ENCODE data around the gene MRPL1. TPM values are rescaled to one million over a fixed set of nuclear protein-coding genes. Genes with fewer than 3 reads are reported as not detected.

MRPL1 gene
- total and polyA plus RNA-seq, 2 of the 13 experiments (the other 11 are each of a cell fraction or from before 2014, with no cell fraction given) = 23.3 to 61.5 TPM

DNA sequence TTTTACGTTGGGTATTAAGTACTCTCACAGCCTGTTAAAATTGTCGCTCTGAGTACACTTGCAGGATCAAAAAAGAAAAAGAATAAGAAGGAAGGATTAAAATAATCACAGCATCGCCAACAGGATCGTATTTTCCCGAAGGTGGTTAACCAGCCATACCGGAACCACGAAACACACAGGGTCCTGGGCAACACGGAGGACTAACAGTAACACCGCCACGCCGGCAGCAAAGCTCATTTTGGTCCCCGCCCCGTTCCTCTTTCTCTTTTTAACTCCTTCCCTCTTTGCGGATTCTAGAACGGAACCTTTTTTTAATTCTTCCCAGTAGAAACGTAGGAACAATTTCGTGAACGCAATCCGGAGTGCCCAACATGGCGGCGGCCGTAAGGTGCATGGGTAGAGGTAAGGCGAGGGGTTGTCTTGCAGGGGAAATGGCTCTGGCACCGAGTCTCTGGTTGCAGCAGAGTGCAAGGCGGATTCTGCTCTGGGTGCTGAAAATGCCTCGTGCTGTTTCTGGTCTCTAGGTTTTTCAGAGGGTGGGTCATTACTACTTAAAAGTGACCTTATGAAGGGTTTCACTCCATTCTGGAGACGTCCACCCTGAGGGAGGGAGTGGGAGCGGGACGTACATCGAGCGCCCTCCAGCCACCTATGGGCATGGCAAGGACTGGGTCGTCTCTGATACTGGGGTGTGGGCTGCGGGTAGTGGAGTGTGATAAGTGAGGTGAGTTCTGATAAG, at the start of gene MRPL1 (continued):
- TF ChIP-seq ZNF7 (CRISPR knock-in tag; IDR thresholded peaks at IDR 0.05) (no peak), ZBTB21 (CRISPR knock-in tag; IDR thresholded peaks at IDR 0.05) (peak; percentile 71; the same call in 1 of the 2 replicates), RFX5 (IDR thresholded peaks at IDR 0.05; ENCODE audit: low read depth, low read length) (0 out of 2 replicates have a peak, but pooled peaks have one; percentile 58), TP53 (CRISPR knock-in tag; conservative IDR thresholded peaks at IDR 0.05) (peak; percentile 30; the same call in 1 of the 2 replicates), SRY (CRISPR knock-in tag; IDR thresholded peaks at IDR 0.05) (no peak), RXRB (CRISPR knock-in tag; IDR thresholded peaks at IDR 0.05; ENCODE audit: borderline replicate concordance) (peak; percentile 69)
- TF ChIP-seq, protein P1, sequence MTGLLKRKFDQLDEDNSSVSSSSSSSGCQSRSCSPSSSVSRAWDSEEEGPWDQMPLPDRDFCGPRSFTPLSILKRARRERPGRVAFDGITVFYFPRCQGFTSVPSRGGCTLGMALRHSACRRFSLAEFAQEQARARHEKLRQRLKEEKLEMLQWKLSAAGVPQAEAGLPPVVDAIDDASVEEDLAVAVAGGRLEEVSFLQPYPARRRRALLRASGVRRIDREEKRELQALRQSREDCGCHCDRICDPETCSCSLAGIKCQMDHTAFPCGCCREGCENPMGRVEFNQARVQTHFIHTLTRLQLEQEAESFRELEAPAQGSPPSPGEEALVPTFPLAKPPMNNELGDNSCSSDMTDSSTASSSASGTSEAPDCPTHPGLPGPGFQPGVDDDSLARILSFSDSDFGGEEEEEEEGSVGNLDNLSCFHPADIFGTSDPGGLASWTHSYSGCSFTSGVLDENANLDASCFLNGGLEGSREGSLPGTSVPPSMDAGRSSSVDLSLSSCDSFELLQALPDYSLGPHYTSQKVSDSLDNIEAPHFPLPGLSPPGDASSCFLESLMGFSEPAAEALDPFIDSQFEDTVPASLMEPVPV (CRISPR knock-in tag; IDR thresholded peaks at IDR 0.05) = peak; percentile 49; the same call in 1 of the 2 replicates
- TF ChIP-seq, protein P2, sequence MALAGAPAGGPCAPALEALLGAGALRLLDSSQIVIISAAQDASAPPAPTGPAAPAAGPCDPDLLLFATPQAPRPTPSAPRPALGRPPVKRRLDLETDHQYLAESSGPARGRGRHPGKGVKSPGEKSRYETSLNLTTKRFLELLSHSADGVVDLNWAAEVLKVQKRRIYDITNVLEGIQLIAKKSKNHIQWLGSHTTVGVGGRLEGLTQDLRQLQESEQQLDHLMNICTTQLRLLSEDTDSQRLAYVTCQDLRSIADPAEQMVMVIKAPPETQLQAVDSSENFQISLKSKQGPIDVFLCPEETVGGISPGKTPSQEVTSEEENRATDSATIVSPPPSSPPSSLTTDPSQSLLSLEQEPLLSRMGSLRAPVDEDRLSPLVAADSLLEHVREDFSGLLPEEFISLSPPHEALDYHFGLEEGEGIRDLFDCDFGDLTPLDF (CRISPR knock-in tag; IDR thresholded peaks at IDR 0.05) = peak; percentile 73; the same call in 1 of the 2 replicates
- TF ChIP-seq, protein P3, sequence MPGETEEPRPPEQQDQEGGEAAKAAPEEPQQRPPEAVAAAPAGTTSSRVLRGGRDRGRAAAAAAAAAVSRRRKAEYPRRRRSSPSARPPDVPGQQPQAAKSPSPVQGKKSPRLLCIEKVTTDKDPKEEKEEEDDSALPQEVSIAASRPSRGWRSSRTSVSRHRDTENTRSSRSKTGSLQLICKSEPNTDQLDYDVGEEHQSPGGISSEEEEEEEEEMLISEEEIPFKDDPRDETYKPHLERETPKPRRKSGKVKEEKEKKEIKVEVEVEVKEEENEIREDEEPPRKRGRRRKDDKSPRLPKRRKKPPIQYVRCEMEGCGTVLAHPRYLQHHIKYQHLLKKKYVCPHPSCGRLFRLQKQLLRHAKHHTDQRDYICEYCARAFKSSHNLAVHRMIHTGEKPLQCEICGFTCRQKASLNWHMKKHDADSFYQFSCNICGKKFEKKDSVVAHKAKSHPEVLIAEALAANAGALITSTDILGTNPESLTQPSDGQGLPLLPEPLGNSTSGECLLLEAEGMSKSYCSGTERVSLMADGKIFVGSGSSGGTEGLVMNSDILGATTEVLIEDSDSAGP (CRISPR knock-in tag; IDR thresholded peaks at IDR 0.05; ENCODE audit: borderline replicate concordance) = peak; percentile 72
- TF ChIP-seq, protein P4, sequence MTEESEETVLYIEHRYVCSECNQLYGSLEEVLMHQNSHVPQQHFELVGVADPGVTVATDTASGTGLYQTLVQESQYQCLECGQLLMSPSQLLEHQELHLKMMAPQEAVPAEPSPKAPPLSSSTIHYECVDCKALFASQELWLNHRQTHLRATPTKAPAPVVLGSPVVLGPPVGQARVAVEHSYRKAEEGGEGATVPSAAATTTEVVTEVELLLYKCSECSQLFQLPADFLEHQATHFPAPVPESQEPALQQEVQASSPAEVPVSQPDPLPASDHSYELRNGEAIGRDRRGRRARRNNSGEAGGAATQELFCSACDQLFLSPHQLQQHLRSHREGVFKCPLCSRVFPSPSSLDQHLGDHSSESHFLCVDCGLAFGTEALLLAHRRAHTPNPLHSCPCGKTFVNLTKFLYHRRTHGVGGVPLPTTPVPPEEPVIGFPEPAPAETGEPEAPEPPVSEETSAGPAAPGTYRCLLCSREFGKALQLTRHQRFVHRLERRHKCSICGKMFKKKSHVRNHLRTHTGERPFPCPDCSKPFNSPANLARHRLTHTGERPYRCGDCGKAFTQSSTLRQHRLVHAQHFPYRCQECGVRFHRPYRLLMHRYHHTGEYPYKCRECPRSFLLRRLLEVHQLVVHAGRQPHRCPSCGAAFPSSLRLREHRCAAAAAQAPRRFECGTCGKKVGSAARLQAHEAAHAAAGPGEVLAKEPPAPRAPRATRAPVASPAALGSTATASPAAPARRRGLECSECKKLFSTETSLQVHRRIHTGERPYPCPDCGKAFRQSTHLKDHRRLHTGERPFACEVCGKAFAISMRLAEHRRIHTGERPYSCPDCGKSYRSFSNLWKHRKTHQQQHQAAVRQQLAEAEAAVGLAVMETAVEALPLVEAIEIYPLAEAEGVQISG (CRISPR knock-in tag; IDR thresholded peaks at IDR 0.05) = peak; percentile 94
- TF ChIP-seq, protein P5, sequence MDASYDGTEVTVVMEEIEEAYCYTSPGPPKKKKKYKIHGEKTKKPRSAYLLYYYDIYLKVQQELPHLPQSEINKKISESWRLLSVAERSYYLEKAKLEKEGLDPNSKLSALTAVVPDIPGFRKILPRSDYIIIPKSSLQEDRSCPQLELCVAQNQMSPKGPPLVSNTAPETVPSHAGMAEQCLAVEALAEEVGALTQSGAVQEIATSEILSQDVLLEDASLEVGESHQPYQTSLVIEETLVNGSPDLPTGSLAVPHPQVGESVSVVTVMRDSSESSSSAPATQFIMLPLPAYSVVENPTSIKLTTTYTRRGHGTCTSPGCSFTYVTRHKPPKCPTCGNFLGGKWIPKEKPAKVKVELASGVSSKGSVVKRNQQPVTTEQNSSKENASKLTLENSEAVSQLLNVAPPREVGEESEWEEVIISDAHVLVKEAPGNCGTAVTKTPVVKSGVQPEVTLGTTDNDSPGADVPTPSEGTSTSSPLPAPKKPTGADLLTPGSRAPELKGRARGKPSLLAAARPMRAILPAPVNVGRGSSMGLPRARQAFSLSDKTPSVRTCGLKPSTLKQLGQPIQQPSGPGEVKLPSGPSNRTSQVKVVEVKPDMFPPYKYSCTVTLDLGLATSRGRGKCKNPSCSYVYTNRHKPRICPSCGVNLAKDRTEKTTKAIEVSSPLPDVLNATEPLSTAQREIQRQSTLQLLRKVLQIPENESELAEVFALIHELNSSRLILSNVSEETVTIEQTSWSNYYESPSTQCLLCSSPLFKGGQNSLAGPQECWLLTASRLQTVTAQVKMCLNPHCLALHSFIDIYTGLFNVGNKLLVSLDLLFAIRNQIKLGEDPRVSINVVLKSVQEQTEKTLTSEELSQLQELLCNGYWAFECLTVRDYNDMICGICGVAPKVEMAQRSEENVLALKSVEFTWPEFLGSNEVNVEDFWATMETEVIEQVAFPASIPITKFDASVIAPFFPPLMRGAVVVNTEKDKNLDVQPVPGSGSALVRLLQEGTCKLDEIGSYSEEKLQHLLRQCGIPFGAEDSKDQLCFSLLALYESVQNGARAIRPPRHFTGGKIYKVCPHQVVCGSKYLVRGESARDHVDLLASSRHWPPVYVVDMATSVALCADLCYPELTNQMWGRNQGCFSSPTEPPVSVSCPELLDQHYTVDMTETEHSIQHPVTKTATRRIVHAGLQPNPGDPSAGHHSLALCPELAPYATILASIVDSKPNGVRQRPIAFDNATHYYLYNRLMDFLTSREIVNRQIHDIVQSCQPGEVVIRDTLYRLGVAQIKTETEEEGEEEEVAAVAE (CRISPR knock-in tag; IDR thresholded peaks at IDR 0.05; ENCODE audit: borderline replicate concordance) = 0 out of 2 replicates have a peak, but pooled peaks have one; percentile 62
- TF ChIP-seq, protein P6, sequence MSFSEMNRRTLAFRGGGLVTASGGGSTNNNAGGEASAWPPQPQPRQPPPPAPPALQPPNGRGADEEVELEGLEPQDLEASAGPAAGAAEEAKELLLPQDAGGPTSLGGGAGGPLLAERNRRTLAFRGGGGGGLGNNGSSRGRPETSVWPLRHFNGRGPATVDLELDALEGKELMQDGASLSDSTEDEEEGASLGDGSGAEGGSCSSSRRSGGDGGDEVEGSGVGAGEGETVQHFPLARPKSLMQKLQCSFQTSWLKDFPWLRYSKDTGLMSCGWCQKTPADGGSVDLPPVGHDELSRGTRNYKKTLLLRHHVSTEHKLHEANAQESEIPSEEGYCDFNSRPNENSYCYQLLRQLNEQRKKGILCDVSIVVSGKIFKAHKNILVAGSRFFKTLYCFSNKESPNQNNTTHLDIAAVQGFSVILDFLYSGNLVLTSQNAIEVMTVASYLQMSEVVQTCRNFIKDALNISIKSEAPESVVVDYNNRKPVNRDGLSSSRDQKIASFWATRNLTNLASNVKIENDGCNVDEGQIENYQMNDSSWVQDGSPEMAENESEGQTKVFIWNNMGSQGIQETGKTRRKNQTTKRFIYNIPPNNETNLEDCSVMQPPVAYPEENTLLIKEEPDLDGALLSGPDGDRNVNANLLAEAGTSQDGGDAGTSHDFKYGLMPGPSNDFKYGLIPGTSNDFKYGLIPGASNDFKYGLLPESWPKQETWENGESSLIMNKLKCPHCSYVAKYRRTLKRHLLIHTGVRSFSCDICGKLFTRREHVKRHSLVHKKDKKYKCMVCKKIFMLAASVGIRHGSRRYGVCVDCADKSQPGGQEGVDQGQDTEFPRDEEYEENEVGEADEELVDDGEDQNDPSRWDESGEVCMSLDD (CRISPR knock-in tag; IDR thresholded peaks at IDR 0.05; ENCODE audit: borderline replicate concordance) = peak; percentile 35; the same call in 1 of the 2 replicates
